ENCODE data around the gene CHST14.

The CHST14 gene

DNA sequence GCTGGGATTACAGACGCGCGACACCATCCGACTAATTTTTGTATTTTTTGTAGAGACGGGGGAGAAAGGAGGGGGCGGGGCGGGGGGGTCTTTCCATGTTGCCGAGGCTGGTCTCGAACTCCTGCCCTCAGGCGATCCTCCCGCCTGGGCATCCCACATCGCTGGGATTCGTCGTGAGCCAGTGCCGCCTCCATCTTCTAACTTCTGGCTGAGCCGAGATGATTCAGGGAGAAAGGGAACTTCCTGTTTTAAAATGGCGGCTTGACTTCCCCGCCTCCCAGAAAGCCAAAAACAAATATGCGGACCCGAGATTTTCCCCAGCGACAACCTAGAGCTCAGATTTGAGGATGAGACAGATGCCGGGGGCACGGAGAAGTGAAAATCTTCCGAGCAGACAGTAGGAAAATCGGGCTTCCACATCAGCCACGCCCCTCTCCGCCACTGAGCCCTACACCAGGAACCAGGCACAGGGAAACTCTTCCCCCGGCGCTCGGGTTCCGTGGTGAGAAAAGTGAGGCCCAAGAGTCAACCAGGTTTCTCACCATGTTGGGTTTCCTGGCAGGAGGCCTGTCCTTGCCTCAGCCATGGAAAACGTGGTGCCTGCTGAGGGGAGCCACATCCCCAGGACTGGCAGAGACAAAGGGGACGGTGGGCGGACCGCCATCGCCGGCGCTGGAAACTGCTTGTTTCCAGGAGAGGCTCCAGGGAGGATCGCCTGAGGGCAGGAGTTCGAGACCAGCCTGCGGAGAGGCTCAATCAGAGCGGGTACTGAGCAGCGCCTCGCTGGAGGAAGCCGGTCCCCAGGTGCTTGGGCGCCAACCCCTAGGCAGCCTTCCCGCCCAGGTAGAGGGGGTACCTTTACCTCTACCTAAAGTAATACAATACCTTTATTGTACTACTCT, 18.7 kb downstream of the CHST14 start:
- POLR2A ChIA-PET = no interaction called here
- CTCF ChIA-PET = interaction anchor here (0.7 kb wide), 1 partner anchor 16 kb away, joined by 3 read pairs; no protein-coding TSS in a partner anchor
- no peak for TF ChIP-seq ELF4 (IDR thresholded peaks at IDR 0.05)
- TF ChIP-seq SP1 (IDR thresholded peaks at IDR 0.05) = no peak
- TF ChIP-seq CTBP1 (IDR thresholded peaks at IDR 0.05; ENCODE audit: borderline replicate concordance) = no peak
- DNase-seq (ENCODE audit: extremely low spot score) = no peak

DNA sequence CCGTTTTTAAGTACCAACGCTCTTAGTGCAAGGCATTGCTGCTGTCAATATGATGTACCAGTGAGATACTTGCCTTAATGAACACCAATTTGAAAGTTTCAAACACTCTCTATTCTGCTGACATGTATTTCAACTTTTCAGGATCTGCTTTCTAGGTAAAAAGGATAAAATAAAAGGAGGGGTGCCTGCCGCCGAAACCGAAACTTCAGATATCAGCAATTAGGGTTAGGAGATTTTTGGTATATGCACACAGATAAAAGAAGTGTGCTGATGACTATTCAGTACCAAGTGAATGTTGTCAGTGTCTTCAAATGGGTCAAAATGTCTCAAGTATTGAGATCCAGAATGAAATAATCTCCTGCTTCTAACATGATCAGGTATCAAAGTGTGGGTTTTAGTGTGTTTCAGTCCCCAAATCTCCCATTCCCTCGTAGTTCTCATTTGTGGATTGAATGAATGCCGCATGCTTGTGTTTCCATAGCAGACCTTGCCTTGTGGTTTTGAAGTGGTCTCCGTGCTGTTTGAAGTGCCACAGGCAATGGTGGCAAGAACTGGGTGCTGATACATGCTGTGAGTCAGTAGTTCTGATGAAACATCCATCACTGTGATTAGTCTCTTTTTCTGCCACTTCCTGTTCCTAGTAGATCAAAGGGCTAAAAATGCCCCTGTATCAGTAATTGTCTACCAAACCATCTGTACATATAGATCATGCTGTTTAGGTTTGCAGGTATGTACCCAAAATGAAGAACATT, 22.5 kb downstream of the CHST14 start:
- ChIA-PET POLR2A (no interaction called here), CTCF (no interaction called here)
- no peak for TF ChIP-seq ZNF384 (IDR thresholded peaks at IDR 0.05)
- TF ChIP-seq FOXM1 (IDR thresholded peaks at IDR 0.05; ENCODE audit: borderline replicate concordance) = no peak
- no peak for TF ChIP-seq LEF1 (IDR thresholded peaks at IDR 0.05; ENCODE audit: borderline replicate concordance)
- no peak for DNase-seq (ENCODE audit: extremely low spot score)

DNA sequence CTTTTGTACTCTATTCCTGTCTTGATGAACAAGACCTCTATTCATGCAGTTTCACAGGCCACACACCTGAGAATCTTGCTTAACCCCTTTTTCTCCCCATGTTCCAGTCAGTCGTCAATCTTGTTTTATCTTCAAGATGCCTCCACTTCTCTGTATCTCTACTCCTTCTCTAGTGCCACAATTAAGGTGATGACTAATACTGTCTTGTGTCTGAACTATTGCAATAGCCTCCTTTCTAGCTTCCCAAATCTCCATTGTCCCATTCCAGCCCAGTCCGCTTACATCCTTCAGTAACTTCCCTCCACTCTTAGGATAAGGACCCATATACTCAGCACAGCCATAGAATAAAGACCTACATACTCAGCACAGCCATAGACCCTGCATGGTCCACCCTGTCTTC, 24.7 kb downstream of the CHST14 start:
- ChIA-PET POLR2A (no interaction called here), CTCF (no interaction called here)
- no peak for DNase-seq (ENCODE audit: extremely low spot score)
- TF ChIP-seq SP1 (IDR thresholded peaks at IDR 0.05) (no peak), BHLHE40 (IDR thresholded peaks at IDR 0.05; ENCODE audit: borderline replicate concordance) (no peak), ELF4 (IDR thresholded peaks at IDR 0.05) (no peak), ARNT (IDR thresholded peaks at IDR 0.05) (no peak), FOXK2 (IDR thresholded peaks at IDR 0.05) (no peak), LEF1 (IDR thresholded peaks at IDR 0.05; ENCODE audit: borderline replicate concordance) (no peak), FOXA1 (IDR thresholded peaks at IDR 0.05) (no peak), HDGF (IDR thresholded peaks at IDR 0.05; ENCODE audit: borderline replicate concordance) (no peak), FOXM1 (IDR thresholded peaks at IDR 0.05; ENCODE audit: borderline replicate concordance) (no peak), CTBP1 (IDR thresholded peaks at IDR 0.05; ENCODE audit: borderline replicate concordance) (no peak), NFRKB (IDR thresholded peaks at IDR 0.05) (no peak), L3MBTL2 (conservative IDR thresholded peaks at IDR 0.05) (no peak), SUZ12 (IDR thresholded peaks at IDR 0.05) (no peak), ZNF384 (IDR thresholded peaks at IDR 0.05) (no peak), TARDBP (IDR thresholded peaks at IDR 0.05) (no peak)
- TF ChIP-seq, protein P1, sequence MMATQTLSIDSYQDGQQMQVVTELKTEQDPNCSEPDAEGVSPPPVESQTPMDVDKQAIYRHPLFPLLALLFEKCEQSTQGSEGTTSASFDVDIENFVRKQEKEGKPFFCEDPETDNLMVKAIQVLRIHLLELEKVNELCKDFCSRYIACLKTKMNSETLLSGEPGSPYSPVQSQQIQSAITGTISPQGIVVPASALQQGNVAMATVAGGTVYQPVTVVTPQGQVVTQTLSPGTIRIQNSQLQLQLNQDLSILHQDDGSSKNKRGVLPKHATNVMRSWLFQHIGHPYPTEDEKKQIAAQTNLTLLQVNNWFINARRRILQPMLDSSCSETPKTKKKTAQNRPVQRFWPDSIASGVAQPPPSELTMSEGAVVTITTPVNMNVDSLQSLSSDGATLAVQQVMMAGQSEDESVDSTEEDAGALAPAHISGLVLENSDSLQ (IDR thresholded peaks at IDR 0.05) = no peak

DNA sequence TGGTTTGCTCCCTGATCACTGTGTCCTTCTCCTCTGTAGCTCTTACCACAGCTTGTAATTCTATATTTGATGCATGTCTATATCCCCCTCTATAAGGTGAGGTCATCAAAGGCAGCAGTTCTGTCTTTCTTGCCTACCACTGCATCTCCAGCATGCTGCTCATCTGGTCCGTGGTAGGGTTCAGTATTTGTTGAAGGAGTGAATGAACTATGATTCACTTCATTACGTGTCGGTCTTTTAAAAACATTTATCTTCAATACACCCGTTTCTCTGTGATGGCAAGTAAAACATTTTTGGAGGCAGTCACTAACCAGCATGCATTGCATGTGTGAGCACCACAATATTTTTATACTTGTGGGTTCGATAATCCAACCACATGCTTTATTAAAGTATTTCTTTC, 27.6 kb downstream of the CHST14 start:
- no peak for DNase-seq (ENCODE audit: extremely low spot score)
- TF ChIP-seq ZNF384 (IDR thresholded peaks at IDR 0.05) (no peak), ARNT (IDR thresholded peaks at IDR 0.05) (no peak), LEF1 (IDR thresholded peaks at IDR 0.05; ENCODE audit: borderline replicate concordance) (no peak), CTBP1 (IDR thresholded peaks at IDR 0.05; ENCODE audit: borderline replicate concordance) (no peak), ELF4 (IDR thresholded peaks at IDR 0.05) (no peak), FOXA1 (IDR thresholded peaks at IDR 0.05) (no peak), BHLHE40 (IDR thresholded peaks at IDR 0.05; ENCODE audit: borderline replicate concordance) (no peak), NFRKB (IDR thresholded peaks at IDR 0.05) (no peak), HDGF (IDR thresholded peaks at IDR 0.05; ENCODE audit: borderline replicate concordance) (no peak), FOXM1 (IDR thresholded peaks at IDR 0.05; ENCODE audit: borderline replicate concordance) (no peak), SP1 (IDR thresholded peaks at IDR 0.05) (no peak), SUZ12 (IDR thresholded peaks at IDR 0.05) (no peak), TARDBP (IDR thresholded peaks at IDR 0.05) (no peak), FOXK2 (IDR thresholded peaks at IDR 0.05) (no peak)
- TF ChIP-seq, protein P1 (IDR thresholded peaks at IDR 0.05) = no peak
- CTCF ChIA-PET = no interaction called here
- POLR2A ChIA-PET = interaction anchor here (1.2 kb wide), 1 partner anchor 71 kb away, joined by 4 read pairs; the partner anchor contains the start of gene RPUSD2

DNA sequence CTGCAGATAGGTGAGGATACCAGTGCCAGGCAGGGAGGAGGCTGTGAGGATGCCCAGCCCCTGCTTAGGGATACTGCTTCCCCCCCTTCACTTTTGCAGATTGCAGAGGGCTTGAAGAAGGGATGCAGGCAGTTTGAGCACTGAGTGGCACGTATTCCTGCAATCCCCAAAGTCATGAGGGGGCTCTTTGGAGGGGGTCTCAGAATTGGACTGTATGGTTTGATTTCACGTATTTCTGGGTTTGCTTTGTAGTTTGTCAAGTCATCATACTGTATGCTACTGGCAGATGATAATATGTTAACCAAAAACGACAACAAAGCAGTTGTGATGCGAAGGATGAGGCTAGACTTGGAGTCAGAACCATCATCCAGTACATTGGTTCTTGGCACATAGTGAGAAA, 28.1 kb downstream of the CHST14 start:
- TF ChIP-seq HDGF (IDR thresholded peaks at IDR 0.05; ENCODE audit: borderline replicate concordance) (no peak), FOXK2 (IDR thresholded peaks at IDR 0.05) (no peak), ZNF384 (IDR thresholded peaks at IDR 0.05) (no peak), LEF1 (IDR thresholded peaks at IDR 0.05; ENCODE audit: borderline replicate concordance) (no peak), TARDBP (IDR thresholded peaks at IDR 0.05) (no peak), NFRKB (IDR thresholded peaks at IDR 0.05) (no peak), SP1 (IDR thresholded peaks at IDR 0.05) (no peak), CTBP1 (IDR thresholded peaks at IDR 0.05; ENCODE audit: borderline replicate concordance) (no peak), FOXA1 (IDR thresholded peaks at IDR 0.05) (no peak), FOXM1 (IDR thresholded peaks at IDR 0.05; ENCODE audit: borderline replicate concordance) (no peak), ELF4 (IDR thresholded peaks at IDR 0.05) (no peak), L3MBTL2 (conservative IDR thresholded peaks at IDR 0.05) (no peak)
- TF ChIP-seq, protein P1 (IDR thresholded peaks at IDR 0.05) = no peak
- no peak for DNase-seq (ENCODE audit: extremely low spot score)
- POLR2A ChIA-PET = no interaction called here
- CTCF ChIA-PET = no interaction called here

DNA sequence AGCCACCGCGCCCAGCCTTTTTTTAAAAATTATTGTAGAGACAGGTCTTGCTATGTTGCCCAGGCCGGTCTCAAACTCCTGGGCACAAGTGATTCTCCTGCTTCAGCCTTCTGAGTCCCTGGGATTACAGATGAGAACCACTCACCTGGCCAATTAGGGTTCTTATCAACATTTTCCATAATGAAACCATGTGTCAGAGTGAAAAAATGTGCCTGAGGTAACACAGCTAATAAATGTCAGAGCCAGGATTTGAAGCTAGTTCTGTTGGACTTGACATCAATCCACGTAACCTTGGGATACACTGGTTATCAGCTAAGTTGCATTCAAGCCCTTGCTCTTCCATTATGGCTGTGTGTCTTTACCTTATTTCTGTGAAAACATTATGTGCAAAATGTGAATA, 29.1 kb downstream of the CHST14 start:
- POLR2A ChIA-PET = no interaction called here
- no peak for DNase-seq (ENCODE audit: extremely low spot score)
- no peak for TF ChIP-seq FOXA1 (IDR thresholded peaks at IDR 0.05)
- TF ChIP-seq L3MBTL2 (conservative IDR thresholded peaks at IDR 0.05) = no peak
- no peak for TF ChIP-seq ARNT (IDR thresholded peaks at IDR 0.05)
- CTCF ChIA-PET = interaction anchor here (0.5 kb wide), 1 partner anchor 12 kb away, joined by 3 read pairs; no protein-coding TSS in a partner anchor

Measured in HEK293T (cell line).